NB4 (cell line): ENCODE measurements around the gene RASA2.

Source experiments
- DNase-seq: peaks from one replicate; pipeline ENCODE4 v3.0.0; 2010; ENCODE audit warnings: low read depth
- H3K4me3 ChIP-seq: one replicate; pipeline ENCODE4 v1.5.1; 2011; ENCODE audit warnings: mild to moderate bottlenecking, low read depth, low read length, moderate library complexity
- MYC ChIP-seq: IDR thresholded peaks from 2 replicates; pipeline ENCODE4 v1.6.1; 2011; ENCODE audit warnings: low read depth, low read length
- POLR2A ChIP-seq: IDR thresholded peaks from 2 replicates; pipeline ENCODE4 v1.6.1; 2011; ENCODE audit warnings: mild to moderate bottlenecking; ENCODE audit not compliant: insufficient read length; ENCODE audit errors: extremely low read depth
- TF ChIP-seq, protein P1 (sequence below): IDR thresholded peaks from 2 replicates; pipeline ENCODE4 v1.6.1; 2011; ENCODE audit warnings: low read depth, low read length
- TF ChIP-seq, protein P2 (sequence below): IDR thresholded peaks from one replicate; pipeline ENCODE4 v1.5.1; 2012; ENCODE audit warnings: low read depth, low read length

RASA2 gene

DNA sequence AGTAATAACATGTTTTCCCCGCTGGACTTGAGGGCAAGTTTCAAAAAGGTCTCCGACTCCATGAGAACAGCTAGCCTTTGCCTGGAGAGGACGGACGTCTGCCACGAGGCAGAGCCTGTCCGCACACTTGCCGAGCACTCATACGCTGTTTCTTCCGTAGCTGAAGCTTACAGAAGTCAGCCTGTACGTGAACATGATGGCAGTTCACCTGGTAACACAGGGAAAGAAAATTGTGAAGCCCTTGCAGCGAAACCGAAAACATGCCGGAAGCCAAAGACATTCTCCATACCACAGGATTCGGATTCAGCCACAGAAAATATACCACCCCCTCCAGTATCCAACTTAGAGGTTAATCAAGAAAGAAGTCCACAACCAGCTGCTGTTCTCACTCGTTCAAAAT is 43.9 kb upstream of the RASA2 start:
- TF ChIP-seq, protein P1, sequence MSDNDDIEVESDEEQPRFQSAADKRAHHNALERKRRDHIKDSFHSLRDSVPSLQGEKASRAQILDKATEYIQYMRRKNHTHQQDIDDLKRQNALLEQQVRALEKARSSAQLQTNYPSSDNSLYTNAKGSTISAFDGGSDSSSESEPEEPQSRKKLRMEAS = no peak
- no peak for TF ChIP-seq MYC
- TF ChIP-seq, protein P2, sequence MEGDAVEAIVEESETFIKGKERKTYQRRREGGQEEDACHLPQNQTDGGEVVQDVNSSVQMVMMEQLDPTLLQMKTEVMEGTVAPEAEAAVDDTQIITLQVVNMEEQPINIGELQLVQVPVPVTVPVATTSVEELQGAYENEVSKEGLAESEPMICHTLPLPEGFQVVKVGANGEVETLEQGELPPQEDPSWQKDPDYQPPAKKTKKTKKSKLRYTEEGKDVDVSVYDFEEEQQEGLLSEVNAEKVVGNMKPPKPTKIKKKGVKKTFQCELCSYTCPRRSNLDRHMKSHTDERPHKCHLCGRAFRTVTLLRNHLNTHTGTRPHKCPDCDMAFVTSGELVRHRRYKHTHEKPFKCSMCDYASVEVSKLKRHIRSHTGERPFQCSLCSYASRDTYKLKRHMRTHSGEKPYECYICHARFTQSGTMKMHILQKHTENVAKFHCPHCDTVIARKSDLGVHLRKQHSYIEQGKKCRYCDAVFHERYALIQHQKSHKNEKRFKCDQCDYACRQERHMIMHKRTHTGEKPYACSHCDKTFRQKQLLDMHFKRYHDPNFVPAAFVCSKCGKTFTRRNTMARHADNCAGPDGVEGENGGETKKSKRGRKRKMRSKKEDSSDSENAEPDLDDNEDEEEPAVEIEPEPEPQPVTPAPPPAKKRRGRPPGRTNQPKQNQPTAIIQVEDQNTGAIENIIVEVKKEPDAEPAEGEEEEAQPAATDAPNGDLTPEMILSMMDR = no peak
- no peak for TF ChIP-seq POLR2A
- no peak for DNase-seq

DNA sequence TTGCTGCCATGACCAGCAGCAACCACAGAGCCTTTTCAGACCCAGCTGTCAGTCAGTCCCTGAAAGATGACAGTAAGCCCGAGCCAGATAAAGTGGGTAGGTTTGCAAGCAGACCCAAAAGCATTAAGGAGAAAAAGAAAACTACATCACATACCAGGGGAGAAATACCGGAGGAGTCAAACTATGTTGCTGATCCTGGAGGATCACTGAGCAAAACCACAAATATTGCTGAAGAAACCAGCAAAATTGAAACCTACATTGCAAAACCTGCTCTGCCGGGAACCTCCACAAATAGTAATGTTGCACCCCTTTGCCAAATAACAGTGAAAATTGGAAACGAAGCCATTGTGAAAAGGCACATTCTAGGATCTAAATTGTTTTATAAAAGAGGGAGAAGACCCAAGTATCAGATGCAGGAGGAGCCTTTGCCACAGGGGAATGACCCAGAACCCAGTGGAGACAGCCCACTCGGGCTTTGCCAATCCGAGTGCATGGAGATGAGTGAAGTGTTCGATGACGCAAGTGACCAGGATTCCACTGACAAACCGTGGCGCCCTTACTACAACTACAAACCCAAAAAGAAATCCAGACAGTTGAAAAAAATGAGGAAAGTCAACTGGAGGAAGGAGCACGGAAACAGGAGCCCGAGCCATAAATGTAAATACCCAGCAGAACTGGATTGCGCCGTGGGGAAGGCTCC is 42.1 kb upstream of the RASA2 start:
- no peak overlapping the region for H3K4me3 ChIP-seq
- TF ChIP-seq POLR2A (no peak), MYC (no peak)
- TF ChIP-seq, protein P1 = no peak
- TF ChIP-seq, protein P2 = no peak
- no peak for DNase-seq

More for the DNA sequence above, 43.9 kb upstream of the RASA2 start:
- no peak overlapping the region for H3K4me3 ChIP-seq

DNA sequence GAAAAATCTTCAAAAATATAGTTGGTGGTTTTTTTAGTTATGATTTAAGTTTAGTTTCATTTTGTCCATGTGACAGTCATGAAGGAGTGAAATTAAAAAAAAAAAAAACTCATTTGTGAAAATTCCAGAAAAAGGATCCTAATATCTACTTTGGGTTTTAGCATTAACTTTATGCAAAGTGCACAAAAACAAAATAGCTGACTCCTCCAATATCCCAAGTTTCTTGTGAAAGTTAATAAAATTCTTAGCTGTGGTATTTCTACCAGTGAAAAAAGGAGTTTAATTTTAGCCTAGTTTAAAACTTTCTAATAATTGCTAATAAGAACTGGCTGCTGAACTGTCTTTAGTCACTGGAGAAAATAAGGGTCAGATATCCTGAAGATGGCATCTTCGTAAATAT is 40.8 kb upstream of the RASA2 start:
- DNase-seq = no peak
- H3K4me3 ChIP-seq = no peak overlapping the region
- TF ChIP-seq, protein P1 = no peak
- TF ChIP-seq, protein P2 = no peak
- TF ChIP-seq POLR2A = no peak
- TF ChIP-seq MYC = no peak

DNA sequence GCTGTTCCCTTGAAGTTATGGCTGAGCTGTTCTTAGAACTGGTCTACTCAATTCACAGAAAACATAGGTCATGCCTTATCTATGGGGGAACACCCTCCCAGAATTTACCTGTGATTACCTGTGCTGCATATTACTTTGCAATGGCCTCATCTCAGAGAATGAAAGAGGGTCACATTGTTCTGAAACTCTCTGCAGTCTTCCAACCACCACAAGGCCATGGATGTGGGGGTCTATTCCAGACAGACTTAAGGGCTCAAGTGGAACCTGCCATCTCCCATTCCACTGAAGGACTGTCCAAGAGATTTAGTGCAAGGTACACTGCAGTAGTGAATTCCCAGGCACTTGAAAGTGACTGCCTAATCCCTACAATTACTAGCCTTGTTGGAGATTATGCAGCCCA is 40.1 kb upstream of the RASA2 start:
- TF ChIP-seq, protein P2 = no peak
- DNase-seq = no peak
- H3K4me3 ChIP-seq = no peak overlapping the region

DNA sequence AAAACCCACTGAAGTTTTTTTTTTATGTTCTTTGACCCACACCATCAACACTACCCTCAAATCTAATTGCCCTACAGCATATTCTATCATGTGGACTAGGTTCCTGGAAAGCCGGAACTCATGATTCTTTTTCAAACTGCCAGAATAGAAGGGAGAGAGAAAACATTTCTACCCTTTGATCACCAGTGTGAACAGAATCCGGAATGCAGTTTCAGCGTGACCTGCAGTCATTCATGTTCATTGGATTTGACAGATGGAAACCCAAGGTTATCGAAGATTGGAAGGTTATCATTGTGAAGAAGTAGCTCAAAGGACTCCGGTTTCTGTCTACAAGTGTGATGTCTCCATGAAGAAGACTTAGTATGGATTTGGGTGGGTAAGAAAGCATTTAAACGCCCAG is 39.4 kb upstream of the RASA2 start:
- no peak for DNase-seq

More for the DNA sequence above, 39.4 kb upstream of the RASA2 start:
- no peak for TF ChIP-seq MYC
- TF ChIP-seq, protein P1 = no peak
- TF ChIP-seq, protein P2 = no peak
- TF ChIP-seq POLR2A = no peak
- no peak overlapping the region for H3K4me3 ChIP-seq
